ENCODE results near the gene ABCD1. TPM values are rescaled to one million over a fixed set of nuclear protein-coding genes. Genes with fewer than 3 reads are reported as not detected.
"Not testable (repeated sequence)": the region's sequence is repeated elsewhere in the genome, so short reads cannot be mapped to it uniquely, and the experiment has no call there.

ABCD1 gene
- total and polyA plus RNA-seq, 10 of the 15 experiments (the other 5 are each of a cell fraction or from before 2014, with no cell fraction given) = 0.13 to 6.5 (median 1.4) TPM

DNA sequence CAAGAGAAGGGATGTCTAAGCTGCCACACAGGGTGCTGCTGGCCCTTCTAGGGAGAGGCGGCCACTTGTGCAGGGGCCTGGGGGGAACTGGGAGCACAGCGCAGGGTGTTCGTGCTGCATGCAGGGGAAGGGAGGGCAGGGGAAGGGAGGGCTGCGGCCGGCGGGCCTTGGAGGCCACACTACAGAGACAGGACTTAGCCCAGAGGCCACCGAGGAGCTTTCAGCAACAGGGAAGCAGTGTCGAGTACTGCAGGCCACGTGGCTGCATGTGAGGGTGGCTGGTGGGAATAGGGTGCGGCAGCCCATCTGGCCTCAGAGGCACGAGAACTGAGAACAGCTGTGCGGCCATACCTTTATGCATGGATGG lies 20.4 kb downstream of the ABCD1 start:
- RAD21 ChIA-PET (ENCODE audit: unreplicated experiment); H3K4me2 ChIP-seq (ENCODE audit: control insufficient read depth, insufficient read depth); FAIRE-seq; H2AFZ ChIP-seq (ENCODE audit: control insufficient read depth, low read depth, low read length); intact Hi-C loops (cut with micrococcal nuclease; ENCODE audit: unreplicated experiment); DNase-seq (ENCODE audit: low read depth, low spot score); H3K27ac ChIP-seq (ENCODE audit: control insufficient read depth, insufficient read depth); H3K4me1 ChIP-seq (ENCODE audit: control insufficient read depth, insufficient read depth, low read length); CTCF ChIA-PET; H4K20me1 ChIP-seq (ENCODE audit: control insufficient read depth, insufficient read depth); ATAC-seq; POLR2A ChIA-PET; H3K79me2 ChIP-seq (ENCODE audit: control insufficient read depth, insufficient read depth, low read length); H3K9me3 ChIP-seq (replicated peaks; ENCODE audit: control insufficient read depth, insufficient read depth, low read length); H3K4me3 ChIP-seq; BruUV-seq (replicated peaks); in situ Hi-C loops (cut with MboI); H3K36me3 ChIP-seq (ENCODE audit: control insufficient read depth in 2 of 2, insufficient read depth in 2 of 2, low read length in 1 of 2); SMC1A ChIA-PET (ENCODE audit: uncharacterized antibody, unreplicated experiment); H3K27me3 ChIP-seq (replicated peaks in 1 of 2; ENCODE audit: control insufficient read depth in 2 of 2, insufficient read depth in 2 of 2, low read length in 1 of 2); H3K9ac ChIP-seq (ENCODE audit: control insufficient read depth, insufficient read depth, low read length): not testable (repeated sequence)
- 44% methylated on average over 9 of the region's 12 CpGs for WGBS (ENCODE audit: insufficient coverage, insufficient replicate concordance, low lambda C conversion rate, missing lambda C conversion rate)
- TF ChIP-seq BHLHE40 (IDR thresholded peaks at IDR 0.05; ENCODE audit: borderline replicate concordance in 1 of 2, low read depth in 2 of 2, low read length in 1 of 2) = peak in 1 of 2 experiments; percentile 46; a peak in 1 of 4 replicates

DNA sequence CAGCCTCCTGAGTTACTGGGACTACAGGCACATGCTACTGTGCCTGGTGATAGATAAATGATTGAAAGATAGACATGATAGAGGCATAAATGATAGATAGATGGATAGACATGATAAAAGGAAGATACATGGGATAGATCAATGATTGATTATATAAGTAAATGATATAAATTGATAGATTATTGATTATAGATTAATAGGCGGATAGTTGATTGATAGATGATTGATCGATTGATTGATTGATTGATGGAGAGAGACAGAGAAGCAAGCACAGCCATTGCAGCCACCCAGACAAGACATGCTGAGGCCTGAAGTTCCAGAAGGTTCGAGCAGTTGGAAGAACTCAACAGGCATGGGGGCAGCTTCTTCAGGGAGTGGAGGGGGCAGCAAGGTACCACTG lies 21.7 kb downstream of the ABCD1 start:
- ChIA-PET CTCF (no interaction called here), RAD21 (ENCODE audit: unreplicated experiment) (no interaction called here), POLR2A (interaction anchor here (0.6 kb wide), 1 partner anchor 215 kb away, joined by 4 read pairs; no protein-coding TSS in a partner anchor), SMC1A (ENCODE audit: uncharacterized antibody, unreplicated experiment) (no interaction called here)
- no peak overlapping the region for H3K4me3 ChIP-seq
- BruUV-seq (replicated peaks) = no TSS peak
- H3K27me3 ChIP-seq (replicated peaks in 1 of 2; ENCODE audit: control insufficient read depth in 2 of 2, insufficient read depth in 2 of 2, low read length in 1 of 2) = no peaks in the 10 kb centered on the region; a peak in 1 of 4 replicates
- H2AFZ ChIP-seq (ENCODE audit: control insufficient read depth, low read depth, low read length) = no peak overlapping the region
- H3K4me2 ChIP-seq (ENCODE audit: control insufficient read depth, insufficient read depth) = no peak overlapping the region
- in situ Hi-C loops (cut with MboI) = no loop called here
- ATAC-seq (no peak), FAIRE-seq (no peak), DNase-seq (ENCODE audit: low read depth, low spot score) (no peak)
- H3K9ac ChIP-seq (ENCODE audit: control insufficient read depth, insufficient read depth, low read length) = no peak overlapping the region
- intact Hi-C loops (cut with micrococcal nuclease; ENCODE audit: unreplicated experiment) = no loop called here
- no peaks in the 10 kb centered on the region for H3K36me3 ChIP-seq (ENCODE audit: control insufficient read depth in 2 of 2, insufficient read depth in 2 of 2, low read length in 1 of 2)
- H3K27ac ChIP-seq (ENCODE audit: control insufficient read depth, insufficient read depth) = no peak overlapping the region
- no peaks in the 10 kb centered on the region for H3K4me1 ChIP-seq (ENCODE audit: control insufficient read depth, insufficient read depth, low read length)
- WGBS (ENCODE audit: insufficient coverage, insufficient replicate concordance, low lambda C conversion rate, missing lambda C conversion rate) = 59% methylated on average over 3 of the region's 3 CpGs
- no peaks in the 10 kb centered on the region for H4K20me1 ChIP-seq (ENCODE audit: control insufficient read depth, insufficient read depth)
- no peaks in the 10 kb centered on the region for H3K9me3 ChIP-seq (replicated peaks; ENCODE audit: control insufficient read depth, insufficient read depth, low read length)
- no peaks in the 10 kb centered on the region for H3K79me2 ChIP-seq (ENCODE audit: control insufficient read depth, insufficient read depth, low read length)
- TF ChIP-seq SRF (IDR thresholded peaks at IDR 0.05; ENCODE audit: low read depth in 2 of 2, low read length in 2 of 2) (no peak), NFIC (IDR thresholded peaks at IDR 0.05; ENCODE audit: low read depth, low read length) (no peak), CBX3 (IDR thresholded peaks at IDR 0.05; ENCODE audit: borderline replicate concordance, low read depth) (no peak), SPI1 (IDR thresholded peaks at IDR 0.05; ENCODE audit: borderline replicate concordance, insufficient read depth, low read depth, low read length) (no peak), YY1 (IDR thresholded peaks at IDR 0.05; ENCODE audit: low read depth, low read length) (no peak), EGR1 (IDR thresholded peaks at IDR 0.05; ENCODE audit: borderline replicate concordance in 1 of 2, low read depth in 2 of 2, low read length in 2 of 2) (no peak), POLR2AphosphoS2 (IDR thresholded peaks at IDR 0.05; ENCODE audit: low read depth, low read length) (no peak), NR2C2 (IDR thresholded peaks at IDR 0.05; ENCODE audit: borderline replicate concordance, control insufficient read depth, insufficient read length, low read depth) (no peak)
- TF ChIP-seq, protein P1, sequence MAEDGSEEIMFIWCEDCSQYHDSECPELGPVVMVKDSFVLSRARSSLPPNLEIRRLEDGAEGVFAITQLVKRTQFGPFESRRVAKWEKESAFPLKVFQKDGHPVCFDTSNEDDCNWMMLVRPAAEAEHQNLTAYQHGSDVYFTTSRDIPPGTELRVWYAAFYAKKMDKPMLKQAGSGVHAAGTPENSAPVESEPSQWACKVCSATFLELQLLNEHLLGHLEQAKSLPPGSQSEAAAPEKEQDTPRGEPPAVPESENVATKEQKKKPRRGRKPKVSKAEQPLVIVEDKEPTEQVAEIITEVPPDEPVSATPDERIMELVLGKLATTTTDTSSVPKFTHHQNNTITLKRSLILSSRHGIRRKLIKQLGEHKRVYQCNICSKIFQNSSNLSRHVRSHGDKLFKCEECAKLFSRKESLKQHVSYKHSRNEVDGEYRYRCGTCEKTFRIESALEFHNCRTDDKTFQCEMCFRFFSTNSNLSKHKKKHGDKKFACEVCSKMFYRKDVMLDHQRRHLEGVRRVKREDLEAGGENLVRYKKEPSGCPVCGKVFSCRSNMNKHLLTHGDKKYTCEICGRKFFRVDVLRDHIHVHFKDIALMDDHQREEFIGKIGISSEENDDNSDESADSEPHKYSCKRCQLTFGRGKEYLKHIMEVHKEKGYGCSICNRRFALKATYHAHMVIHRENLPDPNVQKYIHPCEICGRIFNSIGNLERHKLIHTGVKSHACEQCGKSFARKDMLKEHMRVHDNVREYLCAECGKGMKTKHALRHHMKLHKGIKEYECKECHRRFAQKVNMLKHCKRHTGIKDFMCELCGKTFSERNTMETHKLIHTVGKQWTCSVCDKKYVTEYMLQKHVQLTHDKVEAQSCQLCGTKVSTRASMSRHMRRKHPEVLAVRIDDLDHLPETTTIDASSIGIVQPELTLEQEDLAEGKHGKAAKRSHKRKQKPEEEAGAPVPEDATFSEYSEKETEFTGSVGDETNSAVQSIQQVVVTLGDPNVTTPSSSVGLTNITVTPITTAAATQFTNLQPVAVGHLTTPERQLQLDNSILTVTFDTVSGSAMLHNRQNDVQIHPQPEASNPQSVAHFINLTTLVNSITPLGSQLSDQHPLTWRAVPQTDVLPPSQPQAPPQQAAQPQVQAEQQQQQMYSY (CRISPR knock-in tag; IDR thresholded peaks at IDR 0.05) = no peak
